KMS-11 (cell line): ENCODE data around the gene CCDC59.

Experiments used
- H2AFZ ChIP-seq: fragments of 200-600 bp; sonication (generic); 2 replicates; pipeline ENCODE4 v1.6.1; 2016; ENCODE audit warnings: antibody characterized with exemption, mixed run types, low read depth
- H3K27ac ChIP-seq: fragments of 200-600 bp; sonication (generic); 2 replicates; pipeline ENCODE4 v1.6.1; 2016; ENCODE audit warnings: mild to moderate bottlenecking, mixed run types
- H3K27me3 ChIP-seq: fragments of 200-600 bp; sonication (generic); 2 replicates; pipeline ENCODE4 v1.6.1; 2017; ENCODE audit warnings: mild to moderate bottlenecking, low read depth, mixed run types, moderate library complexity; ENCODE audit not compliant: insufficient read depth
- H3K36me3 ChIP-seq: fragments of 200-600 bp; sonication (generic); 2 replicates; pipeline ENCODE4 v1.6.1; 2017; ENCODE audit warnings: mild to moderate bottlenecking, mixed run types; ENCODE audit not compliant: insufficient read depth
- H3K4me1 ChIP-seq: fragments of 200-600 bp; sonication (generic); 2 replicates; pipeline ENCODE4 v1.6.1; 2016; ENCODE audit warnings: mild to moderate bottlenecking, low read depth, mixed run types; ENCODE audit not compliant: poor library complexity, severe bottlenecking
- H3K4me2 ChIP-seq: fragments of 200-600 bp; sonication (generic); 2 replicates; pipeline ENCODE4 v1.7.0; 2016; ENCODE audit warnings: mild to moderate bottlenecking, mixed run types
- H3K4me3 ChIP-seq: fragments of 200-600 bp; sonication (generic); IDR thresholded peaks from 2 replicates; pipeline ENCODE4 v1.6.1; 2017; ENCODE audit warnings: low read depth, low read length, mixed read lengths; ENCODE audit not compliant: insufficient read depth
- H3K79me2 ChIP-seq: fragments of 200-600 bp; sonication (generic); 2 replicates; pipeline ENCODE4 v1.6.1; 2016; ENCODE audit warnings: low read depth, mixed run types; ENCODE audit not compliant: insufficient read depth
- H3K9ac ChIP-seq: fragments of 200-600 bp; sonication (generic); 2 replicates; pipeline ENCODE4 v1.6.1; 2016; ENCODE audit warnings: mild to moderate bottlenecking, mixed run types
- H4K20me1 ChIP-seq: fragments of 200-600 bp; sonication (generic); 2 replicates; pipeline ENCODE4 v1.6.1; 2016; ENCODE audit warnings: mild to moderate bottlenecking, mixed run types; ENCODE audit not compliant: insufficient read depth
- CTCF ChIP-seq: fragments of 200-600 bp; sonication (generic); conservative IDR thresholded peaks from 2 replicates; pipeline ENCODE4 v1.6.1; 2017; ENCODE audit warnings: low read depth, mild to moderate bottlenecking, antibody characterized with exemption, low read length, moderate library complexity, mixed read lengths

Gene CCDC59, protein sequence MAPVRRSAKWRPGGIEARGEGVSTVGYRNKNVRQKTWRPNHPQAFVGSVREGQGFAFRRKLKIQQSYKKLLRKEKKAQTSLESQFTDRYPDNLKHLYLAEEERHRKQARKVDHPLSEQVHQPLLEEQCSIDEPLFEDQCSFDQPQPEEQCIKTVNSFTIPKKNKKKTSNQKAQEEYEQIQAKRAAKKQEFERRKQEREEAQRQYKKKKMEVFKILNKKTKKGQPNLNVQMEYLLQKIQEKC

DNA sequence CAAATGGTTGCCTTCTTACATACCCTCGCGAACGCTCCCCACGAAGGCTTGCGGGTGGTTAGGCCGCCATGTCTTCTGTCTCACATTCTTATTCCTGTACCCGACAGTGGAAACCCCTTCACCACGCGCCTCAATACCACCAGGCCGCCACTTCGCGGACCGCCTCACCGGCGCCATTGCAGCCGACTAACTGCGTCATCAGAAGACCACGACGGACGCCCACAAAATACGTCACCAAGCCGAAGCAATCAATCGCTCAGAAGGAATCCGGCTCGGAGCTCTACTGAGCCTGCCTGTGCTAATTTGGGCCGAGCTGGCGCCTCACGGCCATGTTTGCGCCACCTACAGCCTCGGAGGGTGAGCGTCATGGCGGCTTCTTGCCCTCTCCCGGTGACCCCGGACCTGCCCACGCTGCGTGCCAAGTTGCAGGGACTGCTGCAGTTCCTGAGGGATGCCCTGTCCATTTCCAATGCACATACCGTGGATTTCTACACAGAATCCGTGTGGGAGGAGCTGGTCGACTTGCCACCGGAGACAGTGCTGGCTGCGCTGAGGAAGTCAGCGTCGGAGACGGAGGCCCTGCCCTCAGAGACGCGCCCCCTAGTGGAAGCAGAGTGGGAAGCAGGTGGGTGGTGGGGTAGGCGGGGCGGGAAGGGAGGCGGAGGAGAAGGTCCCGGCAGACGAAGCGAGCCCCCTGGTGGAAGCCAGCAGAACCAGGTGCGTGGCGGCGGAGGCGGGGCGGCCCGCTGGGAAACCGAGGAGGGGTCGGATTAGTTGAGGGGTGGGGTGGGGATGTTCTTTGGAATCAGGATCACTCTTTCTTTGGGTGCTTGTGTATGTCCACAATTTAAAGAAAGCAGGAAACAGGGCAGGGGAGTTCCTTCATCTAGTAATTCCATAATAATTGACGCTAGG, at the start of gene CCDC59, which contains the start of gene METTL25:
Gene CCDC59 (minus strand): TSS at position 188 of the 915 bp plus-strand sequence. CDS start 11 bp downstream, at position 177.
Gene METTL25 (plus strand): TSS at position 330 of the 915 bp plus-strand sequence. CDS start 37 bp downstream, at position 367.
- H4K20me1 ChIP-seq = no peaks in the 10 kb centered on the region
- peaks cover 32% of the 10 kb centered on the region for H3K4me1 ChIP-seq
- H2AFZ ChIP-seq = peak within 1 kb of the TSS; percentile 60
- H3K4me3 ChIP-seq = peak within 1 kb of the TSS; percentile 79
- H3K79me2 ChIP-seq = peaks cover 48% of the 10 kb centered on the region
- H3K27me3 ChIP-seq = no peaks in the 10 kb centered on the region
- H3K36me3 ChIP-seq = peaks cover 19% of the 10 kb centered on the region; the same call in 1 of the 2 replicates
- H3K4me2 ChIP-seq = peak within 1 kb of the TSS; percentile 92
- H3K27ac ChIP-seq = peak within 1 kb of the TSS; percentile 78
- peak within 1 kb of the TSS; percentile 88 for H3K9ac ChIP-seq
- TF ChIP-seq CTCF = peak; percentile 100

GRCh38 chr12:82407481-82407880, 49.3 kb upstream of the CCDC59 start:
- H2AFZ ChIP-seq = no peak overlapping the region
- no peaks in the 10 kb centered on the region for H3K4me1 ChIP-seq
- H3K79me2 ChIP-seq = no peaks in the 10 kb centered on the region
- H3K9ac ChIP-seq = no peak overlapping the region
- no peaks in the 10 kb centered on the region for H3K27me3 ChIP-seq
- H3K27ac ChIP-seq = no peak overlapping the region
- no peak overlapping the region for H3K4me3 ChIP-seq
- H3K36me3 ChIP-seq = no peaks in the 10 kb centered on the region
- TF ChIP-seq CTCF = no peak
- no peak overlapping the region for H3K4me2 ChIP-seq
- H4K20me1 ChIP-seq = no peaks in the 10 kb centered on the region

GRCh38 chr12:82406651-82407050, 48.5 kb upstream of the CCDC59 start:
- no peaks in the 10 kb centered on the region for H3K4me1 ChIP-seq
- H3K4me3 ChIP-seq = no peak overlapping the region
- no peaks in the 10 kb centered on the region for H3K27me3 ChIP-seq
- no peaks in the 10 kb centered on the region for H3K79me2 ChIP-seq
- H3K36me3 ChIP-seq = no peaks in the 10 kb centered on the region
- H2AFZ ChIP-seq = no peak overlapping the region
- H3K27ac ChIP-seq = no peak overlapping the region
- no peak overlapping the region for H3K4me2 ChIP-seq
- no peak for TF ChIP-seq CTCF
- H4K20me1 ChIP-seq = no peaks in the 10 kb centered on the region
- H3K9ac ChIP-seq = no peak overlapping the region

DNA sequence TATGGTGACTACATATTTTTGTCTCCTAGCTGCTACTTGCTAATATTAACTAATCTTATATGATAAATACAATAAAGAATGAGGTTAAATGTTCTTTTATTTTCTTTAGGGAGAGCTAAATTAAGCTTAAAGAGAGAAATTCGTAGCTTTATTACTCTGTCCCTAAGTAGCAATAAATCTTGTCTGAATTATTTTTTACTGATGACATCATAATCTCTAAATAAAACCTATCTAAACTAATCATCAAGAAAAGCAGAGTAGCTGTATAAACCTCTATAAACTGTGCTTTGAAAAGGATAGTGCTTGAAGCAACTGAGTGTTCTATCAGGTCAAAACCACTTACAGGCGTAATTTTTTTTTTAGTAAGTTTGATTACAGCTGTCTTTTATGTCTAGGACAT, 42.6 kb upstream of the CCDC59 start:
- no peak overlapping the region for H3K27ac ChIP-seq
- no peaks in the 10 kb centered on the region for H4K20me1 ChIP-seq
- H3K9ac ChIP-seq = no peak overlapping the region

More for the DNA sequence above, 42.6 kb upstream of the CCDC59 start:
- no peak for TF ChIP-seq CTCF
- H3K36me3 ChIP-seq = no peaks in the 10 kb centered on the region
- no peak overlapping the region for H3K4me2 ChIP-seq
- H3K79me2 ChIP-seq = no peaks in the 10 kb centered on the region
- H2AFZ ChIP-seq = no peak overlapping the region
- H3K4me3 ChIP-seq = no peak overlapping the region
- H3K4me1 ChIP-seq = no peaks in the 10 kb centered on the region
- no peaks in the 10 kb centered on the region for H3K27me3 ChIP-seq
